ENCODE results near the gene LHPP. TPM values are rescaled to one million over a fixed set of nuclear protein-coding genes. Genes with fewer than 3 reads are reported as not detected.

LHPP gene
- total RNA-seq, 1 donor from 2014 or later = 8.4 TPM

DNA sequence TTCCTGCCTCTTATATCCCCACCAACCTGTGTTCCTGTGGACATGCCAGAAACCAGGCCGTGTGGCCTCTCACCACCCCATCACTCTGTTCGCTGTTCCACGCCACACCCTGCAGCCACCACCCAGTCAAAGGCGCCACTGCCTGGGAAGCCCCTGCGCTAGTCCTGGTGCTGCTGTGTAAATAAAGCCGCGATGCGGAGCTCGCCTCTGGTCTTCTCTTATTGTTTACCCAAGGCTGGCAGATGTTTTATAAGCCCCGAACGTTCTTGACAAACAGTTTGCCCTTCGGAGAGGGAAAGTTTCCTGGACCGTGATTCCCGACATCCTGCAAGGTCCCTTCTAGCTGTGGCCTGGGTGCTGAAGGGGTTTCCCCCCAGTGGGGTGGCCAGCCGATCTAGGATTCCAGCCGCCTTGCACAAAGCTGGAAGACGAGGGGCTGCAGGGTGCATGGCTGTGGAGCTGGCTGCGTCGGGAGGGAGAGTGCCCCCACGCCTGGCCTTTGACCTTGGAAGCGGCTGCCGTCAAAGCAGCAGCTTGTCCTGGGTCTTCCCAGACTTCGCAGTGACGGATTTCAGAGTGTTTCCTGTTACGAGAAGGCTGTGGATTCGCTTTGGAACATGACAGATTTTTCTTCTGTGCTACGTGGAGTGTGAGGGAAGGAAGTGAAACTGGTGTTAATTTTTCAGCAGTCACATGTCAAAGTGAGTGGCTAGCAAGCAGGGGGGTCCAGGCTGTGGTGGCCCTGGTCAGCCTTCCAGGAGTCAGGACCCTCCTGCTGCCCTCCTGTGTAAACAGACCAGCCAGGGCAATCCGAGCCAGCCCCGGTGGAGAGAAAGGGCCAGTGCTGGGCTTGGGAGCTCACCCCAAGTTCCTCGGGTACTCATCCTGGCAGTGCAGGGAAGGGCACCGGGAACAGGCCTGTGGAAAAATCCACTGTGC, 61.6 kb downstream of the LHPP start:
- intact Hi-C loops (cut with micrococcal nuclease) = no loop called here
- Mint-ChIP-seq H3K27me3 (ENCODE audit: low read depth) (no peaks in the 10 kb centered on the region), H3K36me3 (ENCODE audit: low read depth) (no peaks in the 10 kb centered on the region), H3K27ac (no peak overlapping the region), H3K9me3 (no peaks in the 10 kb centered on the region), H3K4me1 (ENCODE audit: low read depth) (no peaks in the 10 kb centered on the region), H3K4me3 (ENCODE audit: low read depth) (no peak overlapping the region)
- no peak for DNase-seq (ENCODE audit: low spot score)

DNA sequence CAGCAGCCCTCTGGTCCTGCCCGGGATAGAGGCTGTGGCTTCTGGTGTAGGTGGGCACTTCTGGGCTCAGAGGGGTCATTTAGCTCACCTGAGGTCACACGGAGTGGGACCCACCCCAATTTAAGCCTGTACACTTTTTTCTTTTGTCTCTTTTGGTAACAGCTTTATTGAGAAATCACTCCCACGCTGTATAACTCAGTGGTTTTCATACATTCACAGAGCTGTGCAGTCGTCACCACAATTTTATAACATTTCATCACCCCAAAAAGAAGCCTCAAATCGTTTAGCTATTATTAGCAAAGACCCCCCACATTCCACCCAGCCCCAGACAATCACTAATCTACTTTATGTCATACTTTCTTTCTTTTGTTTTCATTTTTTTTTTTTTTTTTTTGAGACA, 62.3 kb downstream of the LHPP start:
- intact Hi-C loops (cut with micrococcal nuclease) = no loop called here
- DNase-seq (ENCODE audit: low spot score) = no peak
- Mint-ChIP-seq H3K4me1 (ENCODE audit: low read depth) (no peaks in the 10 kb centered on the region), H3K27me3 (ENCODE audit: low read depth) (no peaks in the 10 kb centered on the region), H3K9me3 (no peaks in the 10 kb centered on the region), H3K4me3 (ENCODE audit: low read depth) (no peak overlapping the region), H3K27ac (no peak overlapping the region), H3K36me3 (ENCODE audit: low read depth) (no peaks in the 10 kb centered on the region)

DNA sequence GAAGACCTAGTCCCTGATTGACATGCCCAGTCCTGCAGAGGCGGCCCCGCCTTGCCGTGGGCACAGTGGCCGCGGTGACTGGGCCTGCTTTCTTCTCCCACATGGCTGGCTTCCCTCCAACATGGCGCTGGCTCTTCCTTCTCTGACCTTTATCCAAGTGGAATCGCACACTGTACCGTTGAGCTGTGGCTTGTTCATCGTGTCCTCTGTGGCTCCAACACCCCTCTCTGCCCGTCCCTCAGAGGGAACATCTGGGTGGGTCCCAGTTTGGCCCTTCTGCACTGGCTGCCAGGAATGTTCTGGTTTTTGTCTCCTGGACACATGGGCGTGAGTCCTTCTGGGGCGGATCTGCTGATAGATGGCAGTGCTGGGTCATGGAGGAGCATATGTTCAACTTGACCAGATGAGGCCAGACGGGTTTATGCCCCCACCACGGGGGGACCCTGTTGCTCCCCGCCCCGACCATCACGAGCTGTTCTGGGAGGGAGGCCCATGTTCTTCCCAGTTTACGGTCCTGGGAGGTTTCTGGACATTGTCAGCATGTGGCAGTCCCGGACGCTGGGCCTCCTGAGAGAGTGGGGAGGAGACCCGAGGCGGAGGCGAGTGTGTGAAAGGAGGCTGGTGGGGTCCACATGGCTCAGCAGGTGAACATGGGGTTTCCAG, 63.5 kb downstream of the LHPP start:
- H3K27ac Mint-ChIP-seq = no peak overlapping the region

DNA sequence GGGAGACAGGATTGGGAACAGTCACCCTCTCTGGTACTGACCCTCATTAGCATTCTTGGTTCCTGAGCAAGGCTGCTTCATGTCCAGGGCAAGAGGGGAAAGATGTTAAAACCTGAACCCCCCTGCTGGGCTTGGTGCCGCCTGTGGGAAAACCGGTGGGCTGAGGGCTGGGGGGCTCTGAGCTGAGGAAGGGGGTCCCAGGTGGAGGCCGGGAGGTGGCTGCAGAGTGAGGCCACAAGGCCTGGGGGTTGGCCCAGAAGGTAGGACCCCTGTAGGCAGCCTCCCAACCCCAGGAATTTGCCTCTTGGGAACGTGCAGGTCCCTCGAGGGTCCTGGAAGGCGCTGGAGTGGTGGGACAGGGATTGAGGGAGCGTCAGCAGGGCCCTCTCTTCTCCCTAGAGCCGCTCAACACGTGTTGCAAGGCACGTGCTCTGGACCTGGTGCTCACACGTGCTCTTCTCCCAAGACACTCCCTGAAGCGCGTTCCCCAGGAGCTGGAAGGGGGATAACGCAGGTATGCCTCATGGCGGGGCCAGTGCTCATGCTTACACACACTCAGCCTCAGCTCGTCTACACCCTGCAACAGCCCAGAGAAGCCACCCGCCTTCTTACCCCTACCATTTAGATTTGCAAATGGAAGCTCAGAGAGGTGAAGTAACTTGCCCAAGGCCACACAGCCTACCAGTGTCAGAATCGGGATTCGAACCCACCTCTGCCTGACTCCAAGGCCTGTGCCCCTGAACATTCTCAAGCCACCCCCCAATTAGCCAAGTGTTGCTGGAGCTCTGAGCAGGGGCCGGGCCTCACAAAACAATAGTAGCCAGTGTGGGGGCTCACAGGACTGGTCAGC, 64.4 kb downstream of the LHPP start:
- Mint-ChIP-seq H3K4me3 (ENCODE audit: low read depth) (no peak overlapping the region), H3K9me3 (no peaks in the 10 kb centered on the region), H3K27me3 (ENCODE audit: low read depth) (no peaks in the 10 kb centered on the region), H3K4me1 (ENCODE audit: low read depth) (peaks cover 3% of the 10 kb centered on the region), H3K27ac (no peak overlapping the region), H3K36me3 (ENCODE audit: low read depth) (no peaks in the 10 kb centered on the region)
- DNase-seq (ENCODE audit: low spot score) = no peak
- intact Hi-C loops (cut with micrococcal nuclease) = no loop called here

More for the DNA sequence above, 63.5 kb downstream of the LHPP start:
- Mint-ChIP-seq H3K36me3 (ENCODE audit: low read depth) (no peaks in the 10 kb centered on the region), H3K4me1 (ENCODE audit: low read depth) (peaks cover under 1% of the 10 kb centered on the region), H3K4me3 (ENCODE audit: low read depth) (no peak overlapping the region), H3K27me3 (ENCODE audit: low read depth) (no peaks in the 10 kb centered on the region), H3K9me3 (no peaks in the 10 kb centered on the region)
- no peak for DNase-seq (ENCODE audit: low spot score)
- intact Hi-C loops (cut with micrococcal nuclease) = no loop called here

DNA sequence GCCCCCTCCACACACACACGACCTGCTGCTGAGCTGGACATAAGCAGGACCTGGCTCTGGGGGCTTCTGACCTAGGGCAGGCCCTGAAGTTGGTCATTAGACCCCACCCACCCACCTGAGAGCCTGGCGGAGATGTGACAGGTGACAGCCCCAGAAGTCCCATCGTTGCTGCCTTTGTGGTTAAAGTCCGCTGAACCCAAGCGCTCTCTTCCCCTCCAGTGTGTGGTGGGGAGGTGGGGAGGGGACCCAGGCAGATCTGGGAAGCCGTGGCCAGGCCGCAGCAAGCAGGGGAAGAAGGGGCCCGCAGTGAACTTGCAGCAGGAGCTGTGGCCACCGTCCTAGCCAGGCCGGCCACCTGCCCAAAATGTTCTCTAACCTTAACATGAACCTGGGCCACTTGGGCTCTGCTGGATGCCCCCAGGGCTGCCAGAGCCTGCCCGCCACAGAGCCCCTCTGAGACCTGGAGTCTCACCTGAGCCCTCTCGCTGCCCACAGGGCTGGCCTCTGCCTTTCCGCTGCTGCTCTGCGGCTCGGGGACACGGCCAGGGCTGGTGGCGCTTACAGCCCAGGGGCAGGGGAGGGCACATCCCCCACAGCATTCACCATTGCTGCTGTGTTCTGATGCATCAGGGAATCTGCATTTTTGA, 65.1 kb downstream of the LHPP start:
- H3K4me1 Mint-ChIP-seq (ENCODE audit: low read depth) = peaks cover 3% of the 10 kb centered on the region
- no peaks in the 10 kb centered on the region for H3K36me3 Mint-ChIP-seq (ENCODE audit: low read depth)
- no peak for DNase-seq (ENCODE audit: low spot score)
- no peaks in the 10 kb centered on the region for H3K9me3 Mint-ChIP-seq
- no peak overlapping the region for H3K4me3 Mint-ChIP-seq (ENCODE audit: low read depth)
- no peak overlapping the region for H3K27ac Mint-ChIP-seq
- intact Hi-C loops (cut with micrococcal nuclease) = no loop called here
- H3K27me3 Mint-ChIP-seq (ENCODE audit: low read depth) = peaks cover 5% of the 10 kb centered on the region

DNA sequence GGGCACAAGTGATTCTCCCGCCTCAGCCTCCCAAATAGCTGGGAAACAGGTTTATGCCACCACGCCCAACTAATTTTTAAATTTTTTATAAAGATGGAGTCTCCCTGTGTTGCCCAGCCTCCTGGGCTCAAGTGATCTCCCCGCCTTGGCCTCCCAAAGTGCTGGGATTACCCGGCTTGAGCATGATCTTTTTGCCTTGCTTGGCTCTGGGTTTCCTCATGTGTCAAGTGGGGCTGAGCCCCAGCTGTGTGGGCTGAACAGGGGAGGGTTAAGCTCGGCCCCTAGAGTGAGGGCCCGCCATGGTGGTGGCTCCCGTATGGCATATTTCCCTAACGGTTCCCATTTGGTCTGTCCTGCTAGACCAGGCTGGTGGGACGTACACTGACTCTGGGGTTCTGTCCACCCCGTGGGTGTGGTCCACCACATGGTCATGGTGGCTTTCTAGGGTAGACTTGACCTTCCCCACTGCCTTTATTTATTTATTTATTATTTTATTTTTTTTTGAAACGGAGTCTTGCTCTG, 66.3 kb downstream of the LHPP start:
- intact Hi-C loops (cut with micrococcal nuclease) = no loop called here
- no peaks in the 10 kb centered on the region for H3K9me3 Mint-ChIP-seq
- H3K36me3 Mint-ChIP-seq (ENCODE audit: low read depth) = no peaks in the 10 kb centered on the region
- peaks cover 3% of the 10 kb centered on the region for H3K4me1 Mint-ChIP-seq (ENCODE audit: low read depth)
- peaks cover 12% of the 10 kb centered on the region for H3K27me3 Mint-ChIP-seq (ENCODE audit: low read depth)
- no peak overlapping the region for H3K4me3 Mint-ChIP-seq (ENCODE audit: low read depth)
- no peak for DNase-seq (ENCODE audit: low spot score)
- H3K27ac Mint-ChIP-seq = no peak overlapping the region

DNA sequence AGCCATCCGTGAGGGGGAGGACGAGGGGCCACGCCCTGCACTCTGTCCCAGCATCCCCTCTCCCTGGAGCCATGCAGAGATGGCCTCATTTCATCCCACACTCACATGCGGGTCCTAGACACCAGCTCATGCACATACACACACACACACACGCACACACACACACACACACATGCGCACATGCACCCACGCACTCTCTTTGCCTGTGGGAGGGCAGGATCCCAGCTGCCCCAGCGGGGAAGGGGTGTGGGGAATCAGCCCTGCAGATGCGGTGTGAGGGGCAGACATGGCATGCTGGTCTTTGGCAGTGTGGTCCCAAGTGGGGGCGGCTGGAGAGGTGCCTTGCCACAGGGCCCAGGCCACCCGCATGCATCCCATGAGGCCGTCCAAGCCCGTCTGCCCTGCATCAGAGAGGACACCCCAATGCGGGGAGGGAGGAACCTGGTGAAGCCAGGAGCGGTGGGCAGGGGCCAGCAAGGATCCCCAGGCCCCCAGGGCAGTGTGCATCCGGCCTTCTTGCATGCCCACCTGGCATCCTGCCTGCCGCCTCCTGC, 68.1 kb downstream of the LHPP start:
- no peak overlapping the region for H3K27ac Mint-ChIP-seq
- peaks cover 3% of the 10 kb centered on the region for H3K4me1 Mint-ChIP-seq (ENCODE audit: low read depth)
- no peak overlapping the region for H3K4me3 Mint-ChIP-seq (ENCODE audit: low read depth)
- peaks cover 12% of the 10 kb centered on the region for H3K27me3 Mint-ChIP-seq (ENCODE audit: low read depth)
- intact Hi-C loops (cut with micrococcal nuclease) = loop anchor here (1.0 kb wide), 2 partner anchors 212 to 298 kb away; no protein-coding TSS in a partner anchor
- no peaks in the 10 kb centered on the region for H3K36me3 Mint-ChIP-seq (ENCODE audit: low read depth)
- no peaks in the 10 kb centered on the region for H3K9me3 Mint-ChIP-seq
- DNase-seq (ENCODE audit: low spot score) = no peak

DNA sequence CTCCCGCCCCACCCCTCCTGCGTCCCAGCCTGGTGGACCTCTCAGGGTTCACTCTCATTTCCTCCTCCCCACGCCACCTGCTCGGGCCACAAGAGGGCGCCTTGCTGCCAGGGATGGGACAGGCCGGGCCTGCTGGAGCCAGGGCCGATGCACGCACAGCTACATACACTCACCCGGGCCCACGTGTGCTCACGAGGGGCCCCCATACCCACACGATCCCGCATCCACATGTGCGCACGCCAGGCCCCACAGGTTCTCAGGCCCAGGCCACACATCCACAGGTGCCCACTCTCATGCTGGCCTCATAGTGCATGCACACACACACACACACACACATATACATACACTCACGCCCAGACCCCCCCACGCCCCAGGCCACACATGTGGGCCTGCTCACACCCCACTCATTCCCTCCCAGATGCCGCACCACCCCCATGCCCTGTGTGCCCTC, 68.6 kb downstream of the LHPP start:
- H3K27me3 Mint-ChIP-seq (ENCODE audit: low read depth) = peaks cover 12% of the 10 kb centered on the region
- peak; percentile 76 for DNase-seq (ENCODE audit: low spot score)
- no peaks in the 10 kb centered on the region for H3K36me3 Mint-ChIP-seq (ENCODE audit: low read depth)
- intact Hi-C loops (cut with micrococcal nuclease) = loop anchor here (1.0 kb wide), 2 partner anchors 211 to 297 kb away; no protein-coding TSS in a partner anchor
- H3K4me3 Mint-ChIP-seq (ENCODE audit: low read depth) = no peak overlapping the region
- no peak overlapping the region for H3K27ac Mint-ChIP-seq
- peaks cover 3% of the 10 kb centered on the region for H3K4me1 Mint-ChIP-seq (ENCODE audit: low read depth)
- H3K9me3 Mint-ChIP-seq = no peaks in the 10 kb centered on the region

DNA sequence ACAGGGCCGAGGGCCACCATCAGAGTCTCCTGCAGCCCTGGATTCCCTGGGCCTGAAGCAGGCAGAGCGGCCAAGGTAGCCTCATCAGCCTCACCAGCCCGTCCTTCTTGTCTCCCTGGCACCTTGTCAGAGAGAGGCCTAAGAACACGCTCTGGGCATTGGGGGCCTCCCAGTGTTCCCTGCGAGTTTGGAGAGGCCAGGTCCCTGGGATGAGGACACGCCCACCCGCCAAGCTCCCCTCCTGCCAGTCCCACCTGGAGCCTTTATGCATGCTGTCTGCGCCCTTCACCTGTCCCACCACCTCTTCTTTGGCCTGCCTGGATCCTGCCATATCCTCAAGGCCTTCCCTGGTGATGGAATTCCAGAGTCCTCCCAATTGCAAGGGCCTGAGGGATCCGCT, 69.2 kb downstream of the LHPP start:
- Mint-ChIP-seq H3K4me3 (ENCODE audit: low read depth) (no peak overlapping the region), H3K9me3 (no peaks in the 10 kb centered on the region), H3K27ac (no peak overlapping the region), H3K36me3 (ENCODE audit: low read depth) (no peaks in the 10 kb centered on the region), H3K27me3 (ENCODE audit: low read depth) (peaks cover 12% of the 10 kb centered on the region), H3K4me1 (ENCODE audit: low read depth) (peaks cover 3% of the 10 kb centered on the region)
- DNase-seq (ENCODE audit: low spot score) = no peak
- intact Hi-C loops (cut with micrococcal nuclease) = loop anchor here (1.0 kb wide), 2 partner anchors 210 to 296 kb away; no protein-coding TSS in a partner anchor

DNA sequence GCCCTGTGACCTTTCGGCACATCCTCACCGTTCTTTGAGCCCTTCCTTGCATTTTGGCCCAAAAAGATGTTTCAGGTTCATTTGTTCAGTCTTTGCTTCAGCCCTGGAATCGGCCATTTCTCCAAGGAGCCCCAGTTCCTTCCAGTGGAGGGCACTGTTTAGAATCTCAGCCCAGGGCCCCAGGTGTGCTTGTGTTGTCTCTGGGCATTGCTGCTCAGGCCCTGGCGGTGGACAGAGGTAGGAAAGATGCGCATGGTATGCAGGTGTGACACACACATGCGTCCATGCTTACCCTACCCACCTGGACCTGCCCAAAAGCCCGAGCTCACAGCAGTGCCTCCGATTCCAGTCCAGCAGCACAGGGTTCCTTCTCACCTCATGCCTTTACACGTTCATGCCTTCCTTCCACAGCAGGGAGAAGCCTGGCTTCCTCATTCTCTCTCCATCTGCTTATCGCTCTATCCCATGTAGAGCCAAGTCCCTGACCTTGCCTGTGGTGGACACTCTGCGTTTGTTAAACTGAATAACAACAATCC, 70.6 kb downstream of the LHPP start:
- no peaks in the 10 kb centered on the region for H3K36me3 Mint-ChIP-seq (ENCODE audit: low read depth)
- H3K27me3 Mint-ChIP-seq (ENCODE audit: low read depth) = peaks cover 12% of the 10 kb centered on the region
- peaks cover 3% of the 10 kb centered on the region for H3K4me1 Mint-ChIP-seq (ENCODE audit: low read depth)
- DNase-seq (ENCODE audit: low spot score) = no peak
- H3K4me3 Mint-ChIP-seq (ENCODE audit: low read depth) = no peak overlapping the region
- H3K27ac Mint-ChIP-seq = no peak overlapping the region
- no peaks in the 10 kb centered on the region for H3K9me3 Mint-ChIP-seq
- intact Hi-C loops (cut with micrococcal nuclease) = no loop called here

DNA sequence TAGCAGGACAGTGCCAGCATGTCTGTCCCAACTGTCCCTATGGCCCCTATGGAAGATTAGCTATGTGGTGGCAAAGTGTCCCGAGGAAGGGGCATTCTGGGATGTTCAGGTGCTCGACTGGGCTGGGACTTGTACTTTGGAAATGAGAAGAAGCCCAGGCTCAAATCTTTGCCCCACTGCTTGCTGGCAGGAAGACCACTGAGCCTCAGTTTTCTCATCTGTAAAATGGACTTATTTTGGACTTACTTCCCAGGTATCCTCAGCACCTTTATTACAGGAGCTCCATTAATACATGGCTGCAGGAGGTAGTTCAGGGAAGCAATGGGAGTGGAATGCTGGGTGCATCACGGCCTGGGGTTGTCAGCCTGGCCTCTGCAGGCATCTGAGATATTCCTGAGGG, 71.2 kb downstream of the LHPP start:
- Mint-ChIP-seq H3K9me3 (no peaks in the 10 kb centered on the region), H3K27ac (no peak overlapping the region), H3K4me1 (ENCODE audit: low read depth) (peaks cover 3% of the 10 kb centered on the region), H3K4me3 (ENCODE audit: low read depth) (no peak overlapping the region), H3K27me3 (ENCODE audit: low read depth) (peaks cover 12% of the 10 kb centered on the region), H3K36me3 (ENCODE audit: low read depth) (no peaks in the 10 kb centered on the region)
- intact Hi-C loops (cut with micrococcal nuclease) = no loop called here
- DNase-seq (ENCODE audit: low spot score) = no peak
